OCI-LY7 (cell line): ENCODE results near the gene ARMH2. TPM values are rescaled to one million over a fixed set of nuclear protein-coding genes. Genes with fewer than 3 reads are reported as not detected.

Experiments used
- BruUV-seq: library from RNA; stranded (reverse); fragments of 400-500 nt; replicated peaks from 2 replicates; lab custom pipeline; 2021; lab: Mats Ljungman, UMichigan
- CTCF ChIA-PET: fragments of 300-600 bp; sonication (Branson Sonifier 250); formaldehyde crosslinking; loops from one replicate; lab custom pipeline; 2022; ENCODE audit warnings: antibody characterized with exemption; ENCODE audit not compliant: unreplicated experiment; lab: Charles Lee
- POLR2A ChIA-PET: fragments of 300-600 bp; sonication (Branson Sonifier 250); formaldehyde crosslinking; loops from one replicate; lab custom pipeline; 2022; ENCODE audit warnings: antibody characterized with exemption; lab: Charles Lee
- DNase-seq: peaks from one replicate; pipeline ENCODE4 v3.0.0-alpha.2; 2015; ENCODE audit warnings: low spot score
- H2AFZ ChIP-seq: fragments of 200-600 bp; sonication (generic), shearing (Covaris generic); 2 replicates; pipeline ENCODE4 v1.6.1; 2014; ENCODE audit warnings: mild to moderate bottlenecking, antibody characterized with exemption, low read length, moderate library complexity
- H3K27ac ChIP-seq: fragments of 200-600 bp; sonication (generic); 2 replicates; pipeline ENCODE4 v1.5.1; 2014; ENCODE audit warnings: mixed run types, low read depth, mild to moderate bottlenecking, moderate library complexity, low read length, inconsistent platforms; ENCODE audit not compliant: poor library complexity, severe bottlenecking
- H3K36me3 ChIP-seq: fragments of 200-600 bp; sonication (generic); 2 replicates; pipeline ENCODE4 v1.6.1; 2014; ENCODE audit warnings: mild to moderate bottlenecking, antibody characterized with exemption, low read length, moderate library complexity, mixed read lengths; ENCODE audit not compliant: insufficient read depth
- H3K4me1 ChIP-seq: fragments of 200-600 bp; sonication (generic); 2 replicates; pipeline ENCODE4 v1.5.1; 2014; ENCODE audit warnings: mild to moderate bottlenecking, low read length; ENCODE audit not compliant: insufficient read depth, poor library complexity, severe bottlenecking
- H3K4me2 ChIP-seq: fragments of 200-600 bp; sonication (generic); 2 replicates; pipeline ENCODE4 v1.6.1; 2014; ENCODE audit warnings: mild to moderate bottlenecking, low read length
- H3K4me3 ChIP-seq: fragments of 200-600 bp; sonication (generic); 2 replicates; pipeline ENCODE4 v1.5.1; 2014; ENCODE audit warnings: mild to moderate bottlenecking, low read depth, low read length; ENCODE audit not compliant: poor library complexity, severe bottlenecking
- H3K79me2 ChIP-seq: fragments of 200-600 bp; sonication (generic); 2 replicates; pipeline ENCODE4 v1.6.1; 2016; ENCODE audit warnings: low read depth, mild to moderate bottlenecking, low read length, moderate library complexity, mixed read lengths; ENCODE audit not compliant: insufficient read depth
- H3K9me2 ChIP-seq: fragments of 200-600 bp; sonication (generic); 2 replicates; pipeline ENCODE4 v1.6.1; 2016; ENCODE audit warnings: mild to moderate bottlenecking, low read length, mixed read lengths; ENCODE audit not compliant: insufficient read depth
- H3K9me3 ChIP-seq: fragments of 200-600 bp; sonication (generic); 2 replicates; pipeline ENCODE4 v1.6.1; 2014; ENCODE audit warnings: mild to moderate bottlenecking, mixed run types, low read length, mixed read lengths
- H4K20me1 ChIP-seq: fragments of 200-600 bp; sonication (generic); 2 replicates; pipeline ENCODE4 v1.6.1; 2014; ENCODE audit warnings: mild to moderate bottlenecking, antibody characterized with exemption, low read length, moderate library complexity, mixed read lengths; ENCODE audit not compliant: insufficient read depth
- EZH2phosphoT487 ChIP-seq: fragments of 200-600 bp; sonication (generic); IDR thresholded peaks from 2 replicates; pipeline ENCODE4 v1.6.1; 2018; ENCODE audit warnings: low read depth, borderline replicate concordance, mild to moderate bottlenecking, mixed run types, antibody characterized with exemption, low read length, moderate library complexity, mixed read lengths
- intact Hi-C: fragments of 100-400 bp; cut with micrococcal nuclease; formaldehyde crosslinking; loops from one replicate; pipeline ENCODE4 v1.10.0; 2022; ENCODE audit not compliant: unreplicated experiment
- total RNA-seq, 2 experiments: library from RNA; depleted of rRNA in 1 of 2; stranded (reverse); fragments of >200 nt in 1 of 2; shearing (Covaris generic) in 1 of 2; gene quantifications; 2 replicates each; pipeline ENCODE4 v1.2.3, GENCODE V29; 2014 to 2022
- TF ChIP-seq, protein P1 (sequence below): fragments of 200-600 bp; sonication (generic); conservative IDR thresholded peaks from 2 replicates; pipeline ENCODE4 v1.5.1; 2014; ENCODE audit warnings: mild to moderate bottlenecking, antibody characterized with exemption, low read length, moderate library complexity, mixed read lengths

ARMH2 gene
- total RNA-seq, 2 experiments from 2014 or later: not detected

DNA sequence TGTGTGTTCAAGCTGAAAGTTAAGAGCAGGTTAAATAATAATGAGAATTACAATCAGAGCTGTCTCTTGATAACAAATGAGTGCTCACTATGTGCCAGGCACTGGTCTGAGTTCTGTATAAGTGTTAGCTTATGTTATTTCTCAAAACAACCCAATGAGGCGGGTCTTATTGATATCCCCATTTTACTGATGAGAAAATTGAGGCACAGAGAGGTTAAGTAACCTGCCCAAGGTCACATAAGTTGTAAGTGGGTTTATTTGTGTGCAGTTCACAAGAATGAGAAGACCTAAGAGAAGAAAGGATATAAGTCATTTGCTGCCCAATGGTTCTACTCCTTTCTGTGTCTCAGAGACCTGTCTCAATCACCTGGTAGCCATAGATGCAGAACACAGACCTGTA lies 34.1 kb upstream of the ARMH2 start:
- Histone ChIP-seq H3K4me2 (no peak overlapping the region), H3K79me2 (no peaks in the 10 kb centered on the region), H3K9me2 (no peaks in the 10 kb centered on the region), H3K4me1 (no peaks in the 10 kb centered on the region), H3K9me3 (no peaks in the 10 kb centered on the region), H2AFZ (no peak overlapping the region), H3K27ac (no peak overlapping the region), H3K36me3 (0 out of 2 replicates have a peak, but pooled peaks cover 13% of the 10 kb centered on the region), H4K20me1 (no peaks in the 10 kb centered on the region), H3K4me3 (no peak overlapping the region)
- intact Hi-C loops: no loop called here
- no peak for DNase-seq
- CTCF ChIA-PET: no interaction called here
- TF ChIP-seq, protein P1, sequence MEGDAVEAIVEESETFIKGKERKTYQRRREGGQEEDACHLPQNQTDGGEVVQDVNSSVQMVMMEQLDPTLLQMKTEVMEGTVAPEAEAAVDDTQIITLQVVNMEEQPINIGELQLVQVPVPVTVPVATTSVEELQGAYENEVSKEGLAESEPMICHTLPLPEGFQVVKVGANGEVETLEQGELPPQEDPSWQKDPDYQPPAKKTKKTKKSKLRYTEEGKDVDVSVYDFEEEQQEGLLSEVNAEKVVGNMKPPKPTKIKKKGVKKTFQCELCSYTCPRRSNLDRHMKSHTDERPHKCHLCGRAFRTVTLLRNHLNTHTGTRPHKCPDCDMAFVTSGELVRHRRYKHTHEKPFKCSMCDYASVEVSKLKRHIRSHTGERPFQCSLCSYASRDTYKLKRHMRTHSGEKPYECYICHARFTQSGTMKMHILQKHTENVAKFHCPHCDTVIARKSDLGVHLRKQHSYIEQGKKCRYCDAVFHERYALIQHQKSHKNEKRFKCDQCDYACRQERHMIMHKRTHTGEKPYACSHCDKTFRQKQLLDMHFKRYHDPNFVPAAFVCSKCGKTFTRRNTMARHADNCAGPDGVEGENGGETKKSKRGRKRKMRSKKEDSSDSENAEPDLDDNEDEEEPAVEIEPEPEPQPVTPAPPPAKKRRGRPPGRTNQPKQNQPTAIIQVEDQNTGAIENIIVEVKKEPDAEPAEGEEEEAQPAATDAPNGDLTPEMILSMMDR: no peak
- no peak for TF ChIP-seq EZH2phosphoT487
- POLR2A ChIA-PET: interaction anchor here (0.5 to 0.7 kb wide), 3 partner anchors 14 to 180 kb away, joined by 3 read pairs; no protein-coding TSS in a partner anchor
- BruUV-seq: no TSS peak

DNA sequence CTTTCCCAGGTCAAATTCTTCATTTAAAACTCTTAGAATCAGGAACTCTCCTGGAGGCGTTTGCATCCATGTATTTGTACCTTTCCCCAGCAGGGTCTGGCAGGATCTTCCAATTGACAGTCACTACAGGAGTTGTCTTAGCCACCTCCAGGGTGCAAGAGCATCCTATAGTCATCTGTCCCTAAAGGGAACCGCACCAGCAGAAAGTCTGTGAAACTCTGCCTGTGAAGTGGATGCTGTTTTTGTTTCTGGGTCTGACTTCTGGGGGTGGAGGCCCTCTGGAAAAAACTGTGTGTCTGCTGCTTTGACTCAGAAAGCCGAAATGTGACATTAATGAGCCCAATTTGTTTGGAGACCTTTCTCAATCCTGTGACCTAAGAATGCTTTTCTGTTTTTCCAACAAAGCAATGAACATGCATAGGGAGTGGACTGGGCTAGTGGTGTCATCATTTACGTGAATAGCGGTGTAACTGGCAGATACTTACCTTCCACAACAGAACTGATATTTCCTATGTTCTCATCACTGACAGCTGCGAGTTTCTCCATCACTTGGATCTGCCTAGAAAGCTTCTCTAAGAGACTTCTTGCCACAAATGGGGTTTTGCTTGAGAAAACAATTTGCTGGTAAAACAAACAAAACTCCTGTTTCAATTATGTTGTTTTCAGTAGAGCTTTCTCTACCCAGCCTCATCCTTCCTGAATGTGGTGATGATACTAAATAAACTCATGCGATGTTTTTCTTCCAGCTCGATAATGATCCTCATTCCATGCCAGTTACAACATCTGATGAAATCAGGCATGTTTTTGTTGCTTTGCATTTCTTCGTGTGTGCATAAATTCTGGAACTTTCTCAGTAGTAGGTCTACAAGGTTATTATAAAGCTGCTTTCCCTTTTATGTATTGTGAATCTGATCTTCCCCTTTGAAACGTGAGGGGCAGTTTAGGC lies 33.3 kb upstream of the ARMH2 start:
- no peak for TF ChIP-seq EZH2phosphoT487
- TF ChIP-seq, protein P1: no peak
- BruUV-seq: no TSS peak
- ChIA-PET POLR2A (interaction anchor here (0.6 to 0.7 kb wide), 2 partner anchors 13 to 92 kb away, joined by 3 read pairs; no protein-coding TSS in a partner anchor), CTCF (no interaction called here)
- Histone ChIP-seq H3K4me2 (no peak overlapping the region), H3K36me3 (0 out of 2 replicates have a peak, but pooled peaks cover 13% of the 10 kb centered on the region), H3K4me1 (no peaks in the 10 kb centered on the region), H3K27ac (no peak overlapping the region), H3K9me3 (no peaks in the 10 kb centered on the region), H3K9me2 (no peaks in the 10 kb centered on the region), H2AFZ (no peak overlapping the region), H3K79me2 (no peaks in the 10 kb centered on the region), H4K20me1 (no peaks in the 10 kb centered on the region), H3K4me3 (no peak overlapping the region)
- intact Hi-C loops: no loop called here
- DNase-seq: no peak
